Caco-2 (cell line): ENCODE data around the gene PPP1R36. TPM values are rescaled to one million over a fixed set of nuclear protein-coding genes. Genes with fewer than 3 reads are reported as not detected.

Experiments
- BruUV-seq: library from RNA; stranded (reverse); fragments of 400-500 nt; replicated peaks from 2 replicates; lab custom pipeline; 2021; lab: Mats Ljungman, UMichigan
- CTCF ChIA-PET: fragments of 300-600 bp; sonication (Branson Sonifier 250); formaldehyde crosslinking; loops from one replicate; lab custom pipeline; 2022; ENCODE audit warnings: antibody characterized with exemption; lab: Charles Lee
- POLR2A ChIA-PET: fragments of 300-600 bp; sonication (Branson Sonifier 250); formaldehyde crosslinking; loops from one replicate; lab custom pipeline; 2022; ENCODE audit warnings: antibody characterized with exemption; lab: Charles Lee
- DNase-seq, 2 experiments: peaks; one replicate each; pipeline versions ENCODE4 v3.0.0 to v3.0.0-alpha.2; 2020 to 2022
- H3K27me3 ChIP-seq: replicated peaks from 2 replicates; pipeline ENCODE4 v1.6.0; 2011; ENCODE audit warnings: low read length; ENCODE audit not compliant: control insufficient read depth, insufficient read depth
- H3K36me3 ChIP-seq: 2 replicates; pipeline ENCODE4 v1.5.1; 2011; ENCODE audit warnings: low read length; ENCODE audit not compliant: control insufficient read depth, insufficient read depth
- H3K4me1 ChIP-seq: fragments of 250-450 bp; sonication (Bioruptor Pico); 2 replicates; pipeline ENCODE4 v1.5.1; 2020; ENCODE audit warnings: mild to moderate bottlenecking
- H3K4me3 ChIP-seq: 2 replicates; pipeline ENCODE4 v1.5.1; 2011; ENCODE audit warnings: low read depth, mild to moderate bottlenecking, control low read depth, low read length
- H3K9me3 ChIP-seq: fragments of 250-450 bp; sonication (Bioruptor Pico); 2 replicates; pipeline ENCODE4 v1.5.1; 2020; ENCODE audit warnings: mild to moderate bottlenecking, moderate library complexity
- H3K27ac Mint-ChIP-seq: one replicate; pipeline ENCODE4 v1.8.0; 2022; ENCODE audit warnings: mixed read lengths; ENCODE audit not compliant: unreplicated experiment
- H3K27me3 Mint-ChIP-seq: one replicate; pipeline ENCODE4 v1.8.0; 2022; ENCODE audit warnings: mixed read lengths; ENCODE audit not compliant: insufficient read depth, unreplicated experiment
- H3K36me3 Mint-ChIP-seq: one replicate; pipeline ENCODE4 v1.8.0; 2022; ENCODE audit warnings: mild to moderate bottlenecking, mixed read lengths; ENCODE audit not compliant: insufficient read depth, unreplicated experiment
- H3K4me1 Mint-ChIP-seq: one replicate; pipeline ENCODE4 v1.8.0; 2022; ENCODE audit warnings: low read depth, mixed read lengths; ENCODE audit not compliant: unreplicated experiment
- H3K4me3 Mint-ChIP-seq: one replicate; pipeline ENCODE4 v1.8.0; 2022; ENCODE audit warnings: mild to moderate bottlenecking, moderate library complexity, mixed read lengths; ENCODE audit not compliant: unreplicated experiment
- H3K9me3 Mint-ChIP-seq: one replicate; pipeline ENCODE4 v1.8.0; 2022; ENCODE audit warnings: mixed read lengths; ENCODE audit not compliant: unreplicated experiment
- CTCF ChIP-seq, 2 experiments: fragments of 200-600 bp in 1 of 2; IDR thresholded peaks; 1 replicate in 1 of 2; 2 replicates in 1 of 2; pipeline versions ENCODE4 v1.5.1 to v1.8.0; 2011 to 2022; ENCODE audit warnings: antibody characterized with exemption in 1 of 2, control low read depth in 1 of 2, inconsistent platforms in 1 of 2, low read depth in 1 of 2, low read length in 1 of 2, mild to moderate bottlenecking in 1 of 2, moderate library complexity in 1 of 2; ENCODE audit not compliant: insufficient read depth in 1 of 2, severe bottlenecking in 1 of 2, unreplicated experiment in 1 of 2
- intact Hi-C: fragments of 100-400 bp; cut with micrococcal nuclease; formaldehyde crosslinking; loops from one replicate; pipeline ENCODE4 v1.10.0; 2022; ENCODE audit not compliant: unreplicated experiment
- total RNA-seq: library from RNA; stranded (reverse); gene quantifications from 2 replicates; pipeline ENCODE4 v1.2.3, GENCODE V29; 2022

PPP1R36 gene
- total RNA-seq, 1 experiment from 2014 or later: 2.9 TPM

- Histone ChIP-seq H3K4me1 (peaks cover 21% of the 10 kb centered on the region), H3K27me3 (no peaks in the 10 kb centered on the region), H3K4me3 (no peak overlapping the region), H3K9me3 (no peaks in the 10 kb centered on the region), H3K36me3 (no peaks in the 10 kb centered on the region)
- ChIA-PET POLR2A (no interaction called here), CTCF (no interaction called here)
- DNase-seq: no peak
- TF ChIP-seq CTCF (IDR thresholded peaks at IDR 0.05; ENCODE audit: insufficient read depth in 1 of 2, low read depth in 1 of 2, low read length in 1 of 2, severe bottlenecking in 1 of 2, unreplicated experiment in 1 of 2): no peak
- Mint-ChIP-seq H3K27ac (peak overlapping the region; percentile 13), H3K36me3 (no peaks in the 10 kb centered on the region), H3K4me3 (no peak overlapping the region), H3K4me1 (peaks cover 17% of the 10 kb centered on the region), H3K27me3 (no peaks in the 10 kb centered on the region), H3K9me3 (no peaks in the 10 kb centered on the region)
- intact Hi-C loops: no loop called here
- no TSS peak for BruUV-seq
Observed at GRCh38 chr14:64580467-64580866, 30.7 kb downstream of the PPP1R36 start.

DNA sequence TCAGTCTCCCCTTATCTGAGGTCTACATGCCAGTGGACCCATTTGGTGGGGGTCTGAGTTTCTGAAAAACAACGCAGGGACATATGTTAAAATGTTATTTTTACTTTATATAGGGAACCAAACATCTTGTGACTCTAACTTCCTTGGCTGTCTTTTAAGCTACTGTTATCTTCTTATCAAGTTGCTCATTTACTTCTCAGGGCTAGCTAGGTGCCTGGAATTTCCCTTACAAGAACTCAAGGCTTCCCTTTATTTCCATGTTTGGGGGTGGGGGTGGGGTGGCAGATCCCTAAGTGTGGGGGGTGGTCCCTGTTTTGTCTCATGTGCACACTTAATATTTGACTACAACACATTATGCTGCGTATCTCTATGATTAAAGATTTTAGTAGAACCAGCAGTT, 31.6 kb downstream of the PPP1R36 start:
- peaks cover 17% of the 10 kb centered on the region for H3K4me1 Mint-ChIP-seq
- no peaks in the 10 kb centered on the region for H3K27me3 Mint-ChIP-seq
- TF ChIP-seq CTCF (IDR thresholded peaks at IDR 0.05; ENCODE audit: insufficient read depth in 1 of 2, low read depth in 1 of 2, low read length in 1 of 2, severe bottlenecking in 1 of 2, unreplicated experiment in 1 of 2): no peak
- Histone ChIP-seq H3K36me3 (no peaks in the 10 kb centered on the region), H3K4me3 (no peak overlapping the region), H3K9me3 (no peaks in the 10 kb centered on the region), H3K27me3 (no peaks in the 10 kb centered on the region), H3K4me1 (peaks cover 21% of the 10 kb centered on the region)
- no TSS peak for BruUV-seq
- DNase-seq: no peak
- no peaks in the 10 kb centered on the region for H3K9me3 Mint-ChIP-seq
- no peaks in the 10 kb centered on the region for H3K36me3 Mint-ChIP-seq
- ChIA-PET CTCF (interaction anchor here (0.6 kb wide), 1 partner anchor 117 kb away, joined by 4 read pairs; no protein-coding TSS in a partner anchor), POLR2A (no interaction called here)
- peak overlapping the region; percentile 13 for H3K27ac Mint-ChIP-seq
- intact Hi-C loops: no loop called here
- H3K4me3 Mint-ChIP-seq: no peak overlapping the region

GRCh38 chr14:64581817-64582216, 32.1 kb downstream of the PPP1R36 start:
- Histone ChIP-seq H3K9me3 (no peaks in the 10 kb centered on the region), H3K27me3 (no peaks in the 10 kb centered on the region), H3K4me1 (peaks cover 21% of the 10 kb centered on the region), H3K36me3 (no peaks in the 10 kb centered on the region), H3K4me3 (no peak overlapping the region)
- ChIA-PET POLR2A (no interaction called here), CTCF (no interaction called here)
- no peak for TF ChIP-seq CTCF (IDR thresholded peaks at IDR 0.05; ENCODE audit: insufficient read depth in 1 of 2, low read depth in 1 of 2, low read length in 1 of 2, severe bottlenecking in 1 of 2, unreplicated experiment in 1 of 2)
- Mint-ChIP-seq H3K4me1 (peaks cover 17% of the 10 kb centered on the region), H3K36me3 (no peaks in the 10 kb centered on the region), H3K27ac (peak overlapping the region; percentile 75), H3K9me3 (no peaks in the 10 kb centered on the region), H3K4me3 (no peak overlapping the region), H3K27me3 (no peaks in the 10 kb centered on the region)
- DNase-seq: no peak
- intact Hi-C loops: no loop called here
- no TSS peak for BruUV-seq
